Fibroblast of lung (primary cell): ENCODE results near the gene CCDC88C.

Experiments
- EZH2 ChIP-seq: IDR thresholded peaks from 2 replicates; pipeline ENCODE4 v1.5.1; 2012; ENCODE audit warnings: low read length, control low read depth, mild to moderate bottlenecking; ENCODE audit errors: missing control alignments
- TF ChIP-seq, protein P1 (sequence below), 2 donors: IDR thresholded peaks in 1 of 2; conservative IDR thresholded peaks in 1 of 2; 1 replicate in 1 of 2; 2 replicates in 1 of 2; pipeline ENCODE4 v1.5.1; 2011 to 2012; ENCODE audit warnings: low read length in 2 of 2, control low read depth in 1 of 2, inconsistent platforms in 1 of 2, low read depth in 1 of 2, mild to moderate bottlenecking in 1 of 2

DNA sequence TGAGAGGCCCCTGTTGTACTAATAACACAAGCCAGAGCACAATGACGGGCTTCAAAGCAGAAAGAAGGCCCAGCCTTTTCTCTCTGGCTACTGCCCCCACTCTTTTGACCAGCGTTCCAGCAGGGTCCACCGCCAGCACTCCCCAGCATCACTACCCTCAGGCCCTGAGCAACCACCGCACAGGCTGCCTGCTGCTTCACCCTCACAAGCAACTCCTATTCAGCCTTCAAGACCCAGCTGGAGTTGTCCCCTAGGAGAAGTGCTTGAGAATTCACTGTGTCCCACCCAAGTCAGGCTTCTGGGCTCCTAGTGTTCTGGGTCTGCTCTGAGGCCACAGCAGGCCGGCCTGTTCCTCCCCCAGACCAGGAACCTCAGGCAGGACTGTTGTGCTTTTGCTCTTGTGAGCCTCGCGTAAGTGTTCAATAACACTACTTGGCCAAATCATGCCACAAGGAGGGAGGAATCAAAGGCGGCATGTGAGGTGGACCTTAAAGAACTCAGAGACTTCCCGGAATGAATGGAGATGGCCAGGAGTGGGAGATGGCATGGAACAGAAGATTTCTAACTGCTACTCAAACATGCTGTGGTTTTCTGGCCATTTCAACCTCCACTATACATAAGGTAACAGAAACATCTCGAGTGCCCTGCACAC, 89.8 kb downstream of the CCDC88C start:
- TF ChIP-seq, protein P1, sequence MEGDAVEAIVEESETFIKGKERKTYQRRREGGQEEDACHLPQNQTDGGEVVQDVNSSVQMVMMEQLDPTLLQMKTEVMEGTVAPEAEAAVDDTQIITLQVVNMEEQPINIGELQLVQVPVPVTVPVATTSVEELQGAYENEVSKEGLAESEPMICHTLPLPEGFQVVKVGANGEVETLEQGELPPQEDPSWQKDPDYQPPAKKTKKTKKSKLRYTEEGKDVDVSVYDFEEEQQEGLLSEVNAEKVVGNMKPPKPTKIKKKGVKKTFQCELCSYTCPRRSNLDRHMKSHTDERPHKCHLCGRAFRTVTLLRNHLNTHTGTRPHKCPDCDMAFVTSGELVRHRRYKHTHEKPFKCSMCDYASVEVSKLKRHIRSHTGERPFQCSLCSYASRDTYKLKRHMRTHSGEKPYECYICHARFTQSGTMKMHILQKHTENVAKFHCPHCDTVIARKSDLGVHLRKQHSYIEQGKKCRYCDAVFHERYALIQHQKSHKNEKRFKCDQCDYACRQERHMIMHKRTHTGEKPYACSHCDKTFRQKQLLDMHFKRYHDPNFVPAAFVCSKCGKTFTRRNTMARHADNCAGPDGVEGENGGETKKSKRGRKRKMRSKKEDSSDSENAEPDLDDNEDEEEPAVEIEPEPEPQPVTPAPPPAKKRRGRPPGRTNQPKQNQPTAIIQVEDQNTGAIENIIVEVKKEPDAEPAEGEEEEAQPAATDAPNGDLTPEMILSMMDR (conservative IDR thresholded peaks at IDR 0.05 in 1 of 2, IDR thresholded peaks at IDR 0.05 in 1 of 2; ENCODE audit: low read depth in 1 of 2, low read length in 2 of 2), result no peak
- TF ChIP-seq EZH2, result no peak
